ENCODE results near the gene SPECC1L.

The SPECC1L gene

GRCh38 chr22:24428751-24429410 lies 158.2 kb downstream of the SPECC1L start:
- no peak for DNase-seq (ENCODE audit: low spot score)

- peak; percentile 57 for DNase-seq (ENCODE audit: low spot score)
Observed at GRCh38 chr22:24429411-24430365, 159.1 kb downstream of the SPECC1L start.

- no peak for DNase-seq (ENCODE audit: low spot score)
Observed at GRCh38 chr22:24430431-24431308, 160.0 kb downstream of the SPECC1L start.

- no peak for DNase-seq (ENCODE audit: low spot score)
Observed at GRCh38 chr22:24431309-24432034, 160.8 kb downstream of the SPECC1L start.

- peak; percentile 62 for DNase-seq (ENCODE audit: low spot score)
Observed at GRCh38 chr22:24432059-24432853, 161.6 kb downstream of the SPECC1L start.

- DNase-seq (ENCODE audit: low spot score): no peak
Observed at GRCh38 chr22:24433001-24433827, 162.6 kb downstream of the SPECC1L start.

- DNase-seq (ENCODE audit: low spot score): peak; percentile 86
Observed at GRCh38 chr22:24433828-24434470, 163.3 kb downstream of the SPECC1L start.

GRCh38 chr22:24434471-24435322 lies 164.1 kb downstream of the SPECC1L start:
- DNase-seq (ENCODE audit: low spot score): no peak

- no peak for DNase-seq (ENCODE audit: low spot score)
Observed at GRCh38 chr22:24435323-24435645, 164.7 kb downstream of the SPECC1L start.

GRCh38 chr22:24435861-24436371 lies 165.3 kb downstream of the SPECC1L start:
- DNase-seq (ENCODE audit: low spot score): no peak

GRCh38 chr22:24436553-24436952 lies 165.9 kb downstream of the SPECC1L start:
- DNase-seq (ENCODE audit: low spot score): no peak

- DNase-seq (ENCODE audit: low spot score): no peak
Observed at GRCh38 chr22:24437091-24437490, 166.5 kb downstream of the SPECC1L start.

GRCh38 chr22:24437741-24438328 lies 167.2 kb downstream of the SPECC1L start:
- DNase-seq (ENCODE audit: low spot score): peak; percentile 54

GRCh38 chr22:24440270-24440717 lies 169.7 kb downstream of the SPECC1L start:
- no peak for DNase-seq (ENCODE audit: low spot score)

GRCh38 chr22:24440718-24441405 lies 170.2 kb downstream of the SPECC1L start:
- DNase-seq (ENCODE audit: low spot score): no peak

- DNase-seq (ENCODE audit: low spot score): no peak
Observed at GRCh38 chr22:24441406-24442351, 171.0 kb downstream of the SPECC1L start.
